Central memory CD4-positive, alpha-beta T cell (primary cell): ENCODE measurements around the gene ZNF749.
A peak's percentile ranks its signal among the peaks of the same experiment; 100 is the strongest.
"Not testable (repeated sequence)": the region's sequence is repeated elsewhere in the genome, so short reads cannot be mapped to it uniquely, and the experiment has no call there.

Experiments
- DNase-seq: peaks from one replicate; pipeline ENCODE4 v3.0.0; 2022

ZNF749 gene

DNA sequence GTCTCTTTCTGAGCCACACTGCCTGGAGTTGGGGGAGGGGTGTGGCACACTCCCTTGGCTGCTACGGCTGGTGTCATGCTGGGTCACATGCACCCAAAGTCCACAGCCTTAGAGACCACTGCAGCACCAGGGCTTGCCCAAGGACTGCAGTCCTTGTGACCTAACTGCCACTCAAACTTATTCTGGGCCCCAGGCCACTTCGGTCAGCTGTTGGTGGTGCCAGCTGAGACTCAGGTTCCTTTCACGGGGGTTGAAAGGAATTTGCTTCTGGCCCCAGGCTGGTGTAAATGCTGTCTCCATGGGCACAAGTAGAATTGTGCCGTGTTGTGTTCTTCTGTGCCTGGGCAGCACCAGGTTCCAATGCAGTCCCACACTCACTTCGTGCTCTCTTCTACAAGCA, 31.4 kb downstream of the ZNF749 start:
- DNase-seq: no peak

DNA sequence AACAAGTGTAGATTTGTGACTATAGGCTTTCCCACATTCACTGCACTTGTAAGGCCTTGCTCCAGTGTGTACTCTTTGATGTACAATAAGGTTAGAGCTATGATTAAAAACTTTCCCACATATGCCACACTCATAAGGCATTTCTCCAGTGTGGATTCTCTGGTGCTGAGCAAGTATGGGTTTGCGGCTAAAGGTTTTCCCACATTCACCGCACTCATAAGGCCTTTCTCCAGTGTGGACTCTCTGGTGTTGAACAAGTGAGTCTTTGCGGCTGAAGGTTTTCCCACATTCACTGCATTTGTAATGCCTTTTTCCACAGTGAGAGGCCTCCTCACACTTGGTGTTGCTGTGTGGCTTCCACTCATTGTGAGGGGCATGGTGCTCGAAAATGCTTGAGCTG, 38.5 kb downstream of the ZNF749 start:
- DNase-seq: no peak

DNA sequence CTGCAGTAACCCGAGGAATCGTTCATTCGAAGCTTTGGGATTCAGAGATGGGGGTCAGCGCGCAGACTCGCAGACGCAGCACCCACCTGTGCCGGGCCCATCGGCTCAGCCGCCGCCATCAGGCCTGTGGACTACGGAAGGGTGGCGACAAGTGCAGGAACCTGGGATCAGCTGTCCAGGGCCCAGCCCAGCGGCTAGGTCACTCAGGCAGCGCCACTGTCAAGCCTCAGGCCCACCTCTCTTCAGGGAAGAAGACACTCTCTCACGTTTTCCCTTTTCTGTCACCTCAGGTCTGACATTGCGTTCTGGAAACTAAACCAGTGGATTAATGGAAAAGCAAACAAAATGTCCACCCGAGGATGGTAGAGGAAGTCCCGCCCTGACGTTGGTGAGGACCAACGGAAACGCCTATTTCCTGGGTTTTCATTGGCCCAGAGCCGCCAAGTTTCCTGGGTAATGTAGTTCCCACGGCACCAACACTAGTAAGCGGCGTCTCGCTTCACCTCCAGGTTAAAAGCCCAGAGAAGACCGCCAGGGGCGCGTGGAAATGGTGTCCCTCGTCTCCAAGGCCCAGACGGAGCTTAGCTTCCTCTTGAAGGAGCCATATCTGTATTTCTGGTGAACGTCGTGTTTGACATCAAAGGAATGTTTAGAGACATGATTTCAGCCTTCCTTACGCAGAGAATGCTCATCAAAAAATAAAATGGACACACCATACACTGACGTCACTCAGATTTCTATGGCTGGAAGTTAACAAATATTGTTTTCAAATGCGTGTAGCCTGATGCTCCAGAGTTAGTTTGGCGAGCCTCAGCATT, 42.3 kb downstream of the ZNF749 start, which contains the start of gene ZNF772:
Gene ZNF772, minus strand, starts transcription at position 376 of the 818 bp plus-strand sequence. Its CDS starts 257 bp downstream, at position 119.
- peak; percentile 89 for DNase-seq

DNA sequence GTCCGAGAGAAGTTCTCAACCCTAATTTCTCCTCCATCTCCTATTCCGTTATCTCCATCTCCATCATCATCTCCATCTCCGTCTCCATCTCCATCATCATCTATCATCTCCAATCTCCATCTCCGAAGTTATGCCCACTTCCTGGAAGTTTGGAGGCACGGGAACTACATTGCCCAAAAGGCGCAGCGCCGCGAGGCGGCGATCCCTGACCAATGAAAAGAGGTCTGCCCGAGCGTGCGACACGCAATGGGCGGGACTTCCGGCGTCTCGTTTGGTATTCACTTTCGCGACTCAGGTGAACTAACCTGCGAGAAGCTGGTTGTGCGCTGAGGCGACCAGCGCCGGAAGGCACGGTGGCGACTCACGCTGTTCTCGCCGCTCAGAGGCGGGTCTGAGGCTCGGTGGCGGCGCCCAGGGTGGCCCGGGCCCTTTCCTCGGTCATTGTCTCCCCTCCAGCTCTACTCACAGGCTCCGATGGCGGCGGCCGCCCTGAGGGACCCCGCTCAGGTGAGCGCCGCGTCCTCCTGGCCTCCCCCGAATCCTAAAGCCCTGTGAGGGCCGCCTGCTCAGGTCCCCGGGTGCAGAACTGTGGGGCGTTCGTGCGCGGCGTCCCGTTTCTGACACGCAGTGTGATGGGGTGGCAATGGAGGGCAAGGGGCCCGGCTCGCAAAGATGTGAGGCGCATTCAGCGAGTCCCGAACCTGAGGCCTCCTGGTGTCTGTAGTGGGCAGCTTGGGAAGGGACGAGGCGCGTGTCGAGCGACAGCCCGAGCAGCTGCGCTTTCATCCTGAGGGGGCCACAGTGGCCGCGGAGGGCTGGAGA, 52.6 kb downstream of the ZNF749 start, which contains the start of gene ZNF419:
Gene ZNF419, plus strand, starts transcription at position 274 of the 822 bp plus-strand sequence. Its CDS starts 201 bp downstream, at position 475.
- peak; percentile 91 for DNase-seq

DNA sequence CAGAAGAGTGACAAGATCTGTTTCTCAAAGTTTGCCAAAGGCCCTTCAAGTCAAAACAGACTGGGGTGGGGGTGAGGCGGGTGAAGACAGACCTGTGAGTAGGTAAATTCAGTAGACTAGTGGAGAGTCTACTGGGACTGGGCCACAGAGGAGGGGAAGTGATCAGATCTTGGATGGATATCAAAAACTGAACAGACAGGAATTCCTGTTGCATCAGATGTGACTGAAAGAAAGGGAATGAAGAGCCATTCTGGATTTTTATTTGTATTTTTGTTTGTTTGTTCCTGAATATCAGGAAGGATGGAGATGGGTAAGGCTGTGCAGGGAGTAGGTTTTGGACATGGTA, 53.1 kb downstream of the ZNF749 start:
- DNase-seq: not testable (repeated sequence)
